BLaER1 treated with 17β-estradiol and CSF1 and Interleukin-3, amounts not matched to agents 10 nM and 100 nM (cell line): ENCODE measurements around the gene CREB5.

Source experiments
- H3K27ac ChIP-seq, 11 experiments: shearing (Covaris generic); formaldehyde crosslinking; 2 replicates each; pipeline ENCODE4 v1.8.1; 2022
- H3K27me3 ChIP-seq, 11 experiments: shearing (Covaris generic); formaldehyde crosslinking; 2 replicates each; pipeline ENCODE4 v1.8.1; 2022
- H3K36me3 ChIP-seq, 11 experiments: shearing (Covaris generic); formaldehyde crosslinking; 2 replicates each; pipeline ENCODE4 v1.8.1; 2022
- H3K4me1 ChIP-seq, 10 experiments: shearing (Covaris generic); formaldehyde crosslinking; 2 replicates each; pipeline ENCODE4 v1.8.1; 2022
- H3K4me2 ChIP-seq, 11 experiments: shearing (Covaris generic); formaldehyde crosslinking; 2 replicates each; pipeline ENCODE4 v1.8.1; 2022
- H3K4me3 ChIP-seq, 10 experiments: shearing (Covaris generic); formaldehyde crosslinking; 2 replicates each; pipeline ENCODE4 v1.8.1; 2022
- H3K9ac ChIP-seq, 11 experiments: shearing (Covaris generic); formaldehyde crosslinking; 2 replicates each; pipeline ENCODE4 v1.8.1; 2022
- H3K9me3 ChIP-seq, 11 experiments: shearing (Covaris generic); formaldehyde crosslinking; replicated peaks in 1 of 11; 2 replicates each; pipeline ENCODE4 v1.8.1; 2022
- H4K20me1 ChIP-seq, 11 experiments: shearing (Covaris generic); formaldehyde crosslinking; 2 replicates each; pipeline ENCODE4 v1.8.1; 2022
- Cebpa-rat ChIP-seq, 11 experiments: shearing (Covaris generic); IDR thresholded peaks; 2 replicates each; pipeline ENCODE4 v1.8.1; 2022

Gene CREB5

DNA sequence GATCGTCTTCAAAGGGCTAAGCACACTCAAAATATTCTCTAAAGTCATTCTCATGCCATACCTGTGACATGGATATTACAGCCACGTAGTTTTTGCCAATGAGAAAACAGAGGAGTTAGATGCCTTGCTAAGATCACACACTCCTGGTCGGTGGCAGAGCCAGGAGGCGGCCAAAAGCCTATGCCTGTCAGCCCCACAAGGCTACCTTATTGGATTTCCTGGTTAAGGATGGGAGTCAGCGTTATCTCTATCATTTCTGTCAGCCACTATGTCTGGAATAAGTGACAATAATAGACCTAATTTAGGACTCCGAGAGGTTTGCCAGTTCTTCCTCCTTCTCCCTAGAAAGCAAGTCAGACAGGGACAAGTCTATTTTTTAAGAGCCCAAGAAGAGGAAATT is 295.0 kb downstream of the CREB5 start:
- Histone ChIP-seq H4K20me1 (no peaks in the 10 kb centered on the region), H3K27ac (no peak overlapping the region), H3K9ac (no peak overlapping the region), H3K4me2 (no peak overlapping the region), H3K4me3 (no peak overlapping the region), H3K4me1 (peaks cover 0 to 35% (median 20%) of the 10 kb centered on the region in 10 experiments; a peak in 16 of 20 replicates), H3K36me3 (no peaks in the 10 kb centered on the region), H3K9me3 (peaks cover 5 to 14% (median 9%) of the 10 kb centered on the region in 11 experiments; a peak in 15 of 22 replicates), H3K27me3 (no peaks in the 10 kb centered on the region)
- TF ChIP-seq Cebpa-rat (IDR thresholded peaks at IDR 0.05): no peak

DNA sequence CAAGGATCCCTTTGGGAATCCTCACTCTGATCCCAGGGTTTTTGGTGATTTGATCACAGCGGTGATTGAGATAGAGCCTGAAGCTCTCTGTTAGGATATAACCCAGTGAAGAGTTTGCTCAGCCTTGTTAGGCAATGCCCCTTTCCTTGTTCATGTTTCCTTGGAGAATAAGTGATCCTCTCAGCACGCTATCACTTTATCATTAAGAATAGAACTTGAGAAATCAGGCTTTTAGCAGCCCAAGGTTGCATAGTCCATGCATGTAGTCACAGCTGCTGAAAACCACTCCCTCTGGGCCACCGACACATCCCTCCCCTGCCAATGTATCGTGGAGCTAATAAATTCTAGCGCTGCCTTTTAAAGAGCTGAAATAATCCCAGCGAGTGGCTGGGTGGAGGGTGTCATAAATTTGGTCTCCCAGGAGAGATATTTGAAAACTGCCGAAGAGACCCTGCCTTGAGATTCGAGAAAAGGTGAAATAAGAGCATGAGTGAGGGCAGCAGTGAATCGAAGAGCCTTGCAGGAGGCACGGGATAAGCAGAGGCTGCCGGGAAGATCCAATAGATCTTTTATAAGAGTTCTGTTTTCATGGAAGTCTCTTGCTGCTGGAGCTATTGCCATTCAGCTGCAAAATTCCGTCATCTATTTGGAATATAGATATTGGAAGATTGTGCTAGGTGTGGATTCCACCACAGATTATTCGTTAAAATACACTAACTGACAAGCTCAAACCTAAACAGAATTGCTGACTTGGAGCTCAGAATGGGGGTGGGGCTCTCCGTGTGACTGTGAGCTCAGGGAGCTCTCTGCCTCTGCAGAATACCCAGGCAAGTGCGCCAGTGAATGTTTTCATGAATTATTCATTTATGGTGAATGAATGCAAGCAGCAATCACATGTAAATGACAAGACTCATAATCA is 296.0 kb downstream of the CREB5 start:
- Histone ChIP-seq H3K4me2 (no peak overlapping the region), H3K9me3 (peaks cover 5 to 10% (median 7%) of the 10 kb centered on the region in 11 experiments; a peak in 15 of 22 replicates), H3K9ac (no peak overlapping the region), H4K20me1 (no peaks in the 10 kb centered on the region), H3K27me3 (no peaks in the 10 kb centered on the region), H3K4me1 (peaks cover 0 to 29% (median 20%) of the 10 kb centered on the region in 10 experiments; a peak in 16 of 20 replicates), H3K27ac (no peak overlapping the region), H3K36me3 (no peaks in the 10 kb centered on the region), H3K4me3 (no peak overlapping the region)
- TF ChIP-seq Cebpa-rat (IDR thresholded peaks at IDR 0.05): no peak

DNA sequence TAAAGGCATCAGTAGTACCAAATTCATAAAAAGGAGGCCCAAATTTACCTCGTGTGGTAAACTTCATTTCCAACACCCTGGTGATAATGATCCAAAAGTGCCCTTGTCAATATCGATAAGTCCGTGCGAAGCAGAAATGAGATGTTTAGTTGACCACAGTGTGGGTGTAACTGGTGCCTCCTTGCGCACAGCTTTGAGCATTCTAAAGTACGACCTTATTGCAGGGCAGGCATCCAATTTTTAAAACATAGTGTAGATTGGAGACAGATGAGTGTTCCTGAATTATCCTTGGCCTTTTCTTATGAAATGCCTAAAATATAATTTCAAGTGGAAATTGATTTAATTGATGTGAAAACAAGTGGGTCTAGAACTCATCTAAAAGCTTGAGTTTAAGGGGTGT is 297.4 kb downstream of the CREB5 start:
- Histone ChIP-seq H3K9me3 (no peaks in the 10 kb centered on the region), H3K4me1 (peaks cover 0 to 24% (median 18%) of the 10 kb centered on the region in 10 experiments; a peak in 16 of 20 replicates), H3K27me3 (no peaks in the 10 kb centered on the region), H3K4me2 (no peak overlapping the region), H4K20me1 (no peaks in the 10 kb centered on the region), H3K27ac (no peak overlapping the region), H3K9ac (no peak overlapping the region), H3K36me3 (no peaks in the 10 kb centered on the region), H3K4me3 (no peak overlapping the region)
- TF ChIP-seq Cebpa-rat (IDR thresholded peaks at IDR 0.05): no peak

GRCh38 chr7:28711114-28711513 is 298.8 kb downstream of the CREB5 start:
- H3K36me3 ChIP-seq: no peaks in the 10 kb centered on the region
- H3K4me2 ChIP-seq: no peak overlapping the region
- TF ChIP-seq Cebpa-rat (IDR thresholded peaks at IDR 0.05): no peak
- no peaks in the 10 kb centered on the region for H3K9me3 ChIP-seq
- H3K9ac ChIP-seq: no peak overlapping the region
- H3K4me1 ChIP-seq: peaks cover 0 to 10% (median 4%) of the 10 kb centered on the region in 10 experiments; a peak in 10 of 20 replicates
- no peak overlapping the region for H3K27ac ChIP-seq
- H3K27me3 ChIP-seq: no peaks in the 10 kb centered on the region
- H3K4me3 ChIP-seq: no peak overlapping the region
- no peaks in the 10 kb centered on the region for H4K20me1 ChIP-seq

GRCh38 chr7:28714459-28715120 is 302.3 kb downstream of the CREB5 start:
- no peak overlapping the region for H3K9ac ChIP-seq
- no peaks in the 10 kb centered on the region for H3K4me1 ChIP-seq
- no peak overlapping the region for H3K27ac ChIP-seq
- no peak for TF ChIP-seq Cebpa-rat (IDR thresholded peaks at IDR 0.05)
- no peaks in the 10 kb centered on the region for H3K27me3 ChIP-seq
- no peaks in the 10 kb centered on the region for H4K20me1 ChIP-seq
- H3K9me3 ChIP-seq: no peaks in the 10 kb centered on the region
- H3K4me3 ChIP-seq: no peak overlapping the region
- H3K36me3 ChIP-seq: peaks cover 0 to 5% (median 0%) of the 10 kb centered on the region in 11 experiments; a peak in 2 of 22 replicates
- no peak overlapping the region for H3K4me2 ChIP-seq

DNA sequence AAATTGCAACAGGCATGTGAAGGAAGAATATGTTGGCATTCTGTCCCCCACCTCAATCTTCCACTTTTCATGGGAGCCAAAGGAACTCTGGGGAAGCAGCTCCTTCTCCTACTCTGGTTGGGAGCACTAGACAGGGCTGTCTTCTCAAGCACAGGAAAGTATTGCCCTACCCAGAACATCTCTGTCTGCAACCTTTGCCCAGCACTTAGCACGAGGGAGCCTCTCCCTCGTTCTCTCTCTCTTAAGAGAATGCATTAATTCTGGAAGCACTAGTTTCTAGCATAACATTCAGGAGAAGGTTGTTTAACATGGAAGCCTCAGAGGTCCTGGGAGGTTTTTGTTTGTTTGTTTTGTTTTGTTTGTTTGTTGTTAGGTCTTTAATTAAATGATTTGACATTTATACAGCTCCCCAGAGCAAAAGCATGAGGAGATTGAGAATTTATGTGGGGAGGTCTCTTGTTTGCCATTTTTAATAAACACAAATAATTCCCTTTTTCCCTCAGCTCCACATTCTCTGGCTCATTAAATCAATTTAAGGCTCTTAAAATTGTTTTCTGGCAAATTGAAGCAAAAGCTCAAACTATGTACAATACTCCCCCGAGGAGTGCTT is 305.2 kb downstream of the CREB5 start:
- TF ChIP-seq Cebpa-rat (IDR thresholded peaks at IDR 0.05): no peak
- H3K27me3 ChIP-seq: no peaks in the 10 kb centered on the region

GRCh38 chr7:28718055-28718481 is 305.8 kb downstream of the CREB5 start:
- no peak for TF ChIP-seq Cebpa-rat (IDR thresholded peaks at IDR 0.05)

More for the DNA sequence above, 305.2 kb downstream of the CREB5 start:
- H3K4me1 ChIP-seq: no peaks in the 10 kb centered on the region
- no peaks in the 10 kb centered on the region for H4K20me1 ChIP-seq
- H3K9ac ChIP-seq: no peak overlapping the region
- no peaks in the 10 kb centered on the region for H3K9me3 ChIP-seq
- no peak overlapping the region for H3K27ac ChIP-seq
- no peak overlapping the region for H3K4me2 ChIP-seq
- peaks cover 0 to 5% (median 0%) of the 10 kb centered on the region in 11 experiments; a peak in 3 of 22 replicates for H3K36me3 ChIP-seq
- H3K4me3 ChIP-seq: no peak overlapping the region

DNA sequence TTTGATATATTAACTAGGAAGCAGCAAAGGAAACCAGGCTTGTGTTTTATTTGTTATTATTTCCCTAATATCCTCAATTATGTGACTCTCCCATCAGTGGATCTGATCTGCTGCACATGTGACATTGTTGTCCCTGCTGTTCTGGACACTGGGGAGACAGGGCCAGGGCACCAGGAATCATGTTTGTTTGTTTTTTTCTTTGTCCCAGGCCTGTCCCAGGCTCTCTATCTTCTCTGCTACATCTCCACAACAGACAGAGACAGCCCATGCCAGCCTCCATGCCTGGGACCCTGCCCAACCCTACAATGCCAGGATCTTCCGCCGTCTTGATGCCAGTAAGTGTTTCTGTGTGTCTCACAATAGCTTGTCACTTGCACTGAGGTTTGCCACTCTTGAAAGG is 306.2 kb downstream of the CREB5 start:
- Histone ChIP-seq H4K20me1 (no peaks in the 10 kb centered on the region), H3K9ac (no peak overlapping the region), H3K4me2 (no peak overlapping the region), H3K27me3 (no peaks in the 10 kb centered on the region), H3K4me3 (no peak overlapping the region), H3K4me1 (no peaks in the 10 kb centered on the region), H3K27ac (no peak overlapping the region), H3K9me3 (no peaks in the 10 kb centered on the region), H3K36me3 (peaks cover 0 to 5% (median 0%) of the 10 kb centered on the region in 11 experiments; a peak in 3 of 22 replicates)
- TF ChIP-seq Cebpa-rat (IDR thresholded peaks at IDR 0.05): no peak

More at GRCh38 chr7:28718055-28718481, 305.8 kb downstream of the CREB5 start:
- H3K4me3 ChIP-seq: no peak overlapping the region
- no peaks in the 10 kb centered on the region for H3K9me3 ChIP-seq
- peaks cover 0 to 5% (median 0%) of the 10 kb centered on the region in 11 experiments; a peak in 3 of 22 replicates for H3K36me3 ChIP-seq
- H3K4me1 ChIP-seq: no peaks in the 10 kb centered on the region
- no peak overlapping the region for H3K9ac ChIP-seq
- H4K20me1 ChIP-seq: no peaks in the 10 kb centered on the region
- H3K27ac ChIP-seq: no peak overlapping the region
- no peak overlapping the region for H3K4me2 ChIP-seq
- H3K27me3 ChIP-seq: no peaks in the 10 kb centered on the region

GRCh38 chr7:28722684-28723083 is 310.4 kb downstream of the CREB5 start:
- no peak for TF ChIP-seq Cebpa-rat (IDR thresholded peaks at IDR 0.05)
- no peaks in the 10 kb centered on the region for H3K27me3 ChIP-seq
- H3K9ac ChIP-seq: no peak overlapping the region
- H3K4me1 ChIP-seq: peaks cover 0 to 22% (median 0%) of the 10 kb centered on the region in 10 experiments; a peak in 7 of 20 replicates
- no peaks in the 10 kb centered on the region for H3K9me3 ChIP-seq
- no peak overlapping the region for H3K4me2 ChIP-seq
- no peaks in the 10 kb centered on the region for H4K20me1 ChIP-seq
- peaks cover 0 to 5% (median 0%) of the 10 kb centered on the region in 11 experiments; a peak in 3 of 22 replicates for H3K36me3 ChIP-seq
- H3K4me3 ChIP-seq: no peak overlapping the region
- no peak overlapping the region for H3K27ac ChIP-seq
